PC-9 (cell line): ENCODE data around the gene IL1R2. TPM values are rescaled to one million over a fixed set of nuclear protein-coding genes. Genes with fewer than 3 reads are reported as not detected.

Experiments
- BruUV-seq: library from RNA; stranded (reverse); fragments of 400-500 nt; replicated peaks from 2 replicates; lab custom pipeline; 2021; lab: Mats Ljungman, UMichigan
- CTCF ChIA-PET: fragments of 300-600 bp; sonication (Branson Sonifier 250); formaldehyde crosslinking; loops from one replicate; lab custom pipeline; 2022; ENCODE audit warnings: antibody characterized with exemption; lab: Charles Lee
- POLR2A ChIA-PET: fragments of 300-600 bp; sonication (Branson Sonifier 250); formaldehyde crosslinking; loops from one replicate; lab custom pipeline; 2022; ENCODE audit warnings: antibody characterized with exemption; ENCODE audit not compliant: unreplicated experiment; lab: Charles Lee
- DNase-seq, 2 experiments: peaks; one replicate each; pipeline versions ENCODE4 v3.0.0 to v3.0.0-alpha.2; 2015 to 2022; ENCODE audit warnings: mixed read lengths in 1 of 2
- H2AFZ ChIP-seq: fragments of 200-600 bp; sonication (generic); 2 replicates; pipeline ENCODE4 v1.8.1; 2017; ENCODE audit warnings: antibody characterized with exemption
- H3F3A ChIP-seq: fragments of 200-600 bp; sonication (generic); 2 replicates; pipeline ENCODE4 v1.8.1; 2017; ENCODE audit warnings: antibody characterized with exemption, mild to moderate bottlenecking, low read depth; ENCODE audit not compliant: insufficient read depth
- H3K27ac ChIP-seq: fragments of 200-600 bp; sonication (generic); 2 replicates; pipeline ENCODE4 v1.6.1; 2016; ENCODE audit warnings: mixed run types
- H3K27me3 ChIP-seq: fragments of 200-600 bp; sonication (generic); 2 replicates; pipeline ENCODE4 v1.6.1; 2016; ENCODE audit warnings: low read depth, mixed run types; ENCODE audit not compliant: insufficient read depth
- H3K36me3 ChIP-seq: fragments of 200-600 bp; sonication (generic); 2 replicates; pipeline ENCODE4 v1.6.1; 2016; ENCODE audit warnings: low read depth, mixed run types
- H3K4me1 ChIP-seq: fragments of 200-600 bp; sonication (generic); replicated peaks from 2 replicates; pipeline ENCODE4 v1.6.1; 2016; ENCODE audit warnings: mixed run types; ENCODE audit not compliant: insufficient read depth
- H3K4me2 ChIP-seq: fragments of 200-600 bp; sonication (generic); 2 replicates; pipeline ENCODE4 v1.6.1; 2017; ENCODE audit warnings: mixed run types
- H3K4me3 ChIP-seq: fragments of 200-600 bp; sonication (generic); 2 replicates; pipeline ENCODE4 v1.6.1; 2016; ENCODE audit warnings: mixed run types
- H3K79me2 ChIP-seq: fragments of 200-600 bp; sonication (generic); 2 replicates; pipeline ENCODE4 v1.6.1; 2017; ENCODE audit warnings: low read depth, mixed run types
- H3K9me2 ChIP-seq: fragments of 200-600 bp; sonication (generic); 2 replicates; pipeline ENCODE4 v1.8.1; 2017; ENCODE audit warnings: mild to moderate bottlenecking; ENCODE audit not compliant: insufficient read depth
- H3K9me3 ChIP-seq: fragments of 200-600 bp; sonication (generic); 2 replicates; pipeline ENCODE4 v1.8.1; 2016; ENCODE audit warnings: low read depth; ENCODE audit not compliant: insufficient read depth
- H4K20me1 ChIP-seq: fragments of 200-600 bp; sonication (generic); 2 replicates; pipeline ENCODE4 v1.8.1; 2017; ENCODE audit not compliant: insufficient read depth
- CTCF ChIP-seq: fragments of 200-600 bp; sonication (generic); conservative IDR thresholded peaks from 2 replicates; pipeline ENCODE4 v1.6.1; 2017; ENCODE audit warnings: mixed run types, antibody characterized with exemption, mild to moderate bottlenecking, moderate library complexity
- EZH2 ChIP-seq: fragments of 200-600 bp; sonication (generic); IDR thresholded peaks from 2 replicates; pipeline ENCODE4 v1.8.0; 2017; ENCODE audit warnings: antibody characterized with exemption, low read depth
- intact Hi-C: fragments of 100-400 bp; cut with micrococcal nuclease; formaldehyde crosslinking; loops from one replicate; pipeline ENCODE4 v1.10.0; 2022; ENCODE audit not compliant: unreplicated experiment
- total RNA-seq: library from RNA; stranded (reverse); gene quantifications from 2 replicates; pipeline ENCODE4 v1.2.3, GENCODE V29; 2021

Gene IL1R2
- total RNA-seq, 1 experiment from 2014 or later = 3.8 TPM

DNA sequence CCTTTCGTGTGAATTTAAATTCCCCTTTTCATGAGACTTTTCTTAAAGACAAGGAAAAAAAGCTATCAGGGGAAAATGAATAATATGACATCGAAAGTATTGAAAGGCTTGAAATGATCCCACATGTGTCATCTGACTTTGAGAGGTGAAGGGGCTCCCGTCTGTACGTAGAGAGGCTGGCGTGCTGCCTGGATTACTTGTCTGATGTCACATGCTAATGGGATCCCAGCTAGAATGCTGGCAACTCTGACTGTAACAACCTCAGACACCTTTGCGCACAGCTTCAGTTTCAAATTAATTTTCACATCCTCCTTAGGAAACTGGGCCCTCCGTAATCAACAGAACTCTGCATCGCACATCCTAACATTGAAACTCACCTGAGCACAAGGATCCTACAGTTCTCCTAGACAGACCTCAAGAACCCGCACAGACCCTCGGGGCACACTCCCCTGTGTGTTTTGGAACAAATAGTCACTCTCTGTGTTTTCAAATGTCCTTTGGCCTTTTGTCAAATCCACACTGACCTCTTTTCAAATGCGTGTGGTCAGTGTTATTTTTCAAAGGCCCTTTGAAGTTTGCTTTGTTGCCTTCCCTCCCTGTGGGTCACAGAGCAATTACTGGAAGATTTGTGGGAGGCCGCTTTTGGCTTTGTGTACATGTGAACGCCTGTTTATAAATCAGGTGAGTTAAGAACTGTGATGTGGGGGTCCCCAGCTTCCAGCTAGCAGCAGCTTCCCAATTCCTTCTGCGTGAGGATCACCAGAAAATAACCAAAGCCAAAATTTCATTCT, 65.9 kb downstream of the IL1R2 start:
- Histone ChIP-seq H3F3A (no peaks in the 10 kb centered on the region), H3K79me2 (no peaks in the 10 kb centered on the region), H2AFZ (no peak overlapping the region), H3K36me3 (no peaks in the 10 kb centered on the region), H3K27me3 (no peaks in the 10 kb centered on the region), H3K27ac (no peak overlapping the region), H3K9me2 (no peaks in the 10 kb centered on the region), H4K20me1 (no peaks in the 10 kb centered on the region), H3K4me2 (no peak overlapping the region), H3K4me3 (no peak overlapping the region), H3K9me3 (no peaks in the 10 kb centered on the region), H3K4me1 (peaks cover 6% of the 10 kb centered on the region)
- intact Hi-C loops = no loop called here
- ChIA-PET CTCF (no interaction called here), POLR2A (no interaction called here)
- BruUV-seq = no TSS peak
- no peak for DNase-seq
- no peak for TF ChIP-seq EZH2
- TF ChIP-seq CTCF = no peak

DNA sequence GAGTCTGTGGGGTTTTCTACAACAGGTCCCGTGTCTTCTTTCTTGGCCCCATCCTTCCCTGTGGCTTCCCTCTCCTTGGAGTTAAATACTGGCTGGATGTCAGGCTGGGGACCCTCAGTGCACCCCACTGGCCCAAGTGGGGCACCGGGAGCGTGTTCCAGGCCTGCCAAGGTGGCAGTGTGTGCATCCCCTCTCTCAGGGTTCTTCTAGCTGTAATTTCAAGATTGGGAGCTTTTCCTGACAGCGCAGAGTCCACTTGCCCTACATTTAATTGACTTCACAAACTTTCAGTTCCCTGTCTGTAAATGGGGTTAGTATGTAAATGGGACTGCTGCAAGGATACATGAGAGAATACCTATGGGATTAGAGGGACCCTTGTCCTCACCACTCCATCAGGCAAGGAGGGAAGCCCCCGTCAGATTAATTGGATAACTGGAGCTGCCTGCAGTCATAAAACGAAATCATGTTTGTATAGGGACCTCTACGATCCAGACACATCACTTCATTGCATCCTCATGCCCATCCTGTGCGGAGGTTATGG, 66.6 kb downstream of the IL1R2 start:
- Histone ChIP-seq H3K79me2 (no peaks in the 10 kb centered on the region), H3K4me2 (no peak overlapping the region), H3K27me3 (no peaks in the 10 kb centered on the region), H3K27ac (no peak overlapping the region), H3K9me3 (no peaks in the 10 kb centered on the region), H3K36me3 (no peaks in the 10 kb centered on the region), H3K9me2 (no peaks in the 10 kb centered on the region), H3F3A (peaks cover 3% of the 10 kb centered on the region; the same call in 1 of the 2 replicates), H3K4me1 (peaks cover 13% of the 10 kb centered on the region), H4K20me1 (no peaks in the 10 kb centered on the region), H3K4me3 (no peak overlapping the region), H2AFZ (no peak overlapping the region)
- no peak for TF ChIP-seq CTCF
- no peak for TF ChIP-seq EZH2
- POLR2A ChIA-PET = no interaction called here
- intact Hi-C loops = no loop called here
- no TSS peak for BruUV-seq
- no peak for DNase-seq
- CTCF ChIA-PET = no interaction called here

- TF ChIP-seq CTCF (no peak), EZH2 (no peak)
- no TSS peak for BruUV-seq
These were observed 67.4 kb downstream of the IL1R2 start for GRCh38 chr2:102059151-102059550.

More at GRCh38 chr2:102059151-102059550, 67.4 kb downstream of the IL1R2 start:
- intact Hi-C loops = no loop called here
- Histone ChIP-seq H3K9me3 (no peaks in the 10 kb centered on the region), H4K20me1 (no peaks in the 10 kb centered on the region), H3K4me3 (no peak overlapping the region), H3K36me3 (no peaks in the 10 kb centered on the region), H3K27ac (no peak overlapping the region), H3K4me2 (no peak overlapping the region), H3F3A (peaks cover 11% of the 10 kb centered on the region; the same call in 1 of the 2 replicates), H3K9me2 (no peaks in the 10 kb centered on the region), H3K27me3 (no peaks in the 10 kb centered on the region), H3K79me2 (no peaks in the 10 kb centered on the region), H3K4me1 (peaks cover 21% of the 10 kb centered on the region), H2AFZ (no peak overlapping the region)
- ChIA-PET POLR2A (no interaction called here), CTCF (no interaction called here)
- no peak for DNase-seq
